ENCODE data around the gene ZMYND11. TPM values are rescaled to one million over a fixed set of nuclear protein-coding genes. Genes with fewer than 3 reads are reported as not detected.

The ZMYND11 gene
- total RNA-seq, 1 experiment from 2014 or later, result 101 TPM

GRCh38 chr10:127612-128432 lies 7.4 kb upstream of the ZMYND11 start:
- no TSS peak for BruUV-seq (replicated peaks)
- H3K27ac Mint-ChIP-seq (ENCODE audit: unreplicated experiment), result no peak overlapping the region
- CTCF ChIA-PET, result interaction anchor here (0.6 kb wide), 1 partner anchor 175 kb away, joined by 3 read pairs; no protein-coding TSS in a partner anchor

GRCh38 chr10:129810-130209 lies 5.4 kb upstream of the ZMYND11 start:
- Histone ChIP-seq H3K36me3 (ENCODE audit: control insufficient read depth, insufficient read depth, low read length) (no peaks in the 10 kb centered on the region), H3K27me3 (replicated peaks; ENCODE audit: control insufficient read depth, insufficient read depth, low read length) (no peaks in the 10 kb centered on the region), H3K9me3 (peaks cover under 1% of the 10 kb centered on the region; the same call in 1 of the 2 replicates), H3K4me1 (peaks cover 49% of the 10 kb centered on the region), H3K4me3 (ENCODE audit: low read depth, low read length) (no peak overlapping the region)
- Mint-ChIP-seq H3K9me3 (ENCODE audit: unreplicated experiment) (no peaks in the 10 kb centered on the region), H3K27ac (ENCODE audit: unreplicated experiment) (peak overlapping the region; percentile 49), H3K36me3 (ENCODE audit: insufficient read depth, unreplicated experiment) (peaks cover 20% of the 10 kb centered on the region), H3K27me3 (ENCODE audit: insufficient read depth, unreplicated experiment) (no peaks in the 10 kb centered on the region), H3K4me3 (ENCODE audit: unreplicated experiment) (peak overlapping the region; percentile 47), H3K4me1 (ENCODE audit: low read depth, unreplicated experiment) (peaks cover 45% of the 10 kb centered on the region)
- ChIA-PET POLR2A (interaction anchor here (0.6 kb wide), 1 partner anchor 12 kb away, joined by 3 read pairs; no protein-coding TSS in a partner anchor), CTCF (no interaction called here)
- intact Hi-C loops (cut with micrococcal nuclease; ENCODE audit: unreplicated experiment), result no loop called here
- no peak for TF ChIP-seq CTCF (IDR thresholded peaks at IDR 0.05; ENCODE audit: insufficient read depth in 1 of 2, low read depth in 1 of 2, low read length in 1 of 2, severe bottlenecking in 1 of 2, unreplicated experiment in 1 of 2)
- peak in 1 of 2 experiments; percentile 34 for DNase-seq
- no TSS peak for BruUV-seq (replicated peaks)

More at GRCh38 chr10:127612-128432, 7.4 kb upstream of the ZMYND11 start:
- DNase-seq, result no peak
- Histone ChIP-seq H3K4me1 (peaks cover 38% of the 10 kb centered on the region), H3K4me3 (ENCODE audit: low read depth, low read length) (no peak overlapping the region), H3K9me3 (peaks cover 4% of the 10 kb centered on the region; the same call in 1 of the 2 replicates), H3K27me3 (replicated peaks; ENCODE audit: control insufficient read depth, insufficient read depth, low read length) (no peaks in the 10 kb centered on the region), H3K36me3 (ENCODE audit: control insufficient read depth, insufficient read depth, low read length) (no peaks in the 10 kb centered on the region)
- intact Hi-C loops (cut with micrococcal nuclease; ENCODE audit: unreplicated experiment), result no loop called here
- POLR2A ChIA-PET, result no interaction called here
- Mint-ChIP-seq H3K4me3 (ENCODE audit: unreplicated experiment) (no peak overlapping the region), H3K36me3 (ENCODE audit: insufficient read depth, unreplicated experiment) (peaks cover 10% of the 10 kb centered on the region), H3K27me3 (ENCODE audit: insufficient read depth, unreplicated experiment) (peaks cover 2% of the 10 kb centered on the region), H3K4me1 (ENCODE audit: low read depth, unreplicated experiment) (peaks cover 37% of the 10 kb centered on the region), H3K9me3 (ENCODE audit: unreplicated experiment) (peaks cover 10% of the 10 kb centered on the region)
- no peak for TF ChIP-seq CTCF (IDR thresholded peaks at IDR 0.05; ENCODE audit: insufficient read depth in 1 of 2, low read depth in 1 of 2, low read length in 1 of 2, severe bottlenecking in 1 of 2, unreplicated experiment in 1 of 2)

GRCh38 chr10:132946-133898 lies 2.0 kb upstream of the ZMYND11 start:
- BruUV-seq (replicated peaks), result no TSS peak
- H3K4me3 Mint-ChIP-seq (ENCODE audit: unreplicated experiment), result peak overlapping the region; percentile 96
- peak overlapping the region; percentile 87 for H3K27ac Mint-ChIP-seq (ENCODE audit: unreplicated experiment)
- POLR2A ChIA-PET, result interaction anchor here (0.6 kb wide), 1 partner anchor 57 kb away, joined by 3 read pairs; no protein-coding TSS in a partner anchor
- CTCF ChIA-PET, result no interaction called here
- H3K4me3 ChIP-seq (ENCODE audit: low read depth, low read length), result peak overlapping the region; percentile 58
- H3K9me3 Mint-ChIP-seq (ENCODE audit: unreplicated experiment), result no peaks in the 10 kb centered on the region
- no peaks in the 10 kb centered on the region for H3K9me3 ChIP-seq
- H3K36me3 Mint-ChIP-seq (ENCODE audit: insufficient read depth, unreplicated experiment), result peaks cover 27% of the 10 kb centered on the region
- DNase-seq, result peak in 1 of 2 experiments; percentile 51
- H3K4me1 Mint-ChIP-seq (ENCODE audit: low read depth, unreplicated experiment), result peaks cover 46% of the 10 kb centered on the region
- intact Hi-C loops (cut with micrococcal nuclease; ENCODE audit: unreplicated experiment), result no loop called here
- no peaks in the 10 kb centered on the region for H3K27me3 ChIP-seq (replicated peaks; ENCODE audit: control insufficient read depth, insufficient read depth, low read length)
- H3K4me1 ChIP-seq, result peaks cover 42% of the 10 kb centered on the region
- no peak for TF ChIP-seq CTCF (IDR thresholded peaks at IDR 0.05; ENCODE audit: insufficient read depth in 1 of 2, low read depth in 1 of 2, low read length in 1 of 2, severe bottlenecking in 1 of 2, unreplicated experiment in 1 of 2)
- no peaks in the 10 kb centered on the region for H3K36me3 ChIP-seq (ENCODE audit: control insufficient read depth, insufficient read depth, low read length)
- no peaks in the 10 kb centered on the region for H3K27me3 Mint-ChIP-seq (ENCODE audit: insufficient read depth, unreplicated experiment)
